HG03045 (cell line): ENCODE data around the gene RSPRY1.
"Not testable (repeated sequence)": the region's sequence is repeated elsewhere in the genome, so short reads cannot be mapped to it uniquely, and the experiment has no call there.

Source experiments
- ATAC-seq: cut with Tn5 transposase; IDR thresholded peaks from one replicate; pipeline ENCODE4 v1.9.1; 2021; ENCODE audit warnings: mild to moderate bottlenecking, moderate library complexity; ENCODE audit not compliant: unreplicated experiment

The RSPRY1 gene

DNA sequence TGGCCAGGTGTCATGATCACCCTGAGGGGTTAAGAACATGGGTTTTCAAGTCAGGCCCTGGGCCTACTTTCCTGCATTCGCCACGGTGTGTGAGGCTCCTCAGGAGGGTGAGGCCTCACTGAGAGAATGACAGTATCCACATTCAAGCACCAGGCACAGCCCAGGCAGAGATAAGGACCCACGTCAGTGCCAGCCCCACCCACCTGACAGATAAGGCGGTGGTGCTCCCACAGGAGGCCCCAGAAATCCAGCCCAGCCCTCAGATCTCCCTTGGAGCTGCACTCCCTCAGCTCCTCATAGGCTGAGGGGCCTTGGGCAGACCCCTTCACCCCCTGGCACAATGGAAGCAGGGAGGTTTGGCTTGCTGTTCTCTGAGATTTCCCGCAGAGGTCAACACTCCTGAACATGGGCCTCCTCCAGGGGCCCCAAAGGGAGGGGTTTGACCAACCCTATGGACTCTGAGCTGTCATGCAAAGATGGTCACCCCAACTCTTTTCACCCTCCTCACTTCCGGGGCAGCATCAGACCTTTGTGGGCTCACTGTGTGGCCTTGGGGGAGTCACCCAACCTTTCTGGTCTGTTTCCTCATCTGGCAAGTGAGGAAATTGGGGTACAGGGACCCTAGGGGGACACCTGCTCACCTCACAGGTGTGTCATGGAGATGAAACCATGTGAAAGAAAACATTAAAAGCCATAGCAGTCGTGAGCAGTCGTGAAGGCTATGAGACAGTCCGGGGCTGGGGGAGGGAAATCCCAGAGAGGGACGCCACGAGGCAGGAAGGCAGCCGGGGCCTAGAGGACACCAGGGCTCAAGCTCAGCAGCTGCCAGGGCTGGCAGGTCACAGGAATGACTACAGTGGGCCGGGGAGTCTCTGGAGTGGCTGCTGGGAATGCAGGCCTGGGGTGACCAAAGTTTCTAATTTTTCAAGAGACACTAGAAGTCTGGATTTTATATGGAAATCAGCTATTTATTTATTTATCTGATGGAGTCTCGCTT, 83.0 kb downstream of the RSPRY1 start:
- ATAC-seq, result no peak

DNA sequence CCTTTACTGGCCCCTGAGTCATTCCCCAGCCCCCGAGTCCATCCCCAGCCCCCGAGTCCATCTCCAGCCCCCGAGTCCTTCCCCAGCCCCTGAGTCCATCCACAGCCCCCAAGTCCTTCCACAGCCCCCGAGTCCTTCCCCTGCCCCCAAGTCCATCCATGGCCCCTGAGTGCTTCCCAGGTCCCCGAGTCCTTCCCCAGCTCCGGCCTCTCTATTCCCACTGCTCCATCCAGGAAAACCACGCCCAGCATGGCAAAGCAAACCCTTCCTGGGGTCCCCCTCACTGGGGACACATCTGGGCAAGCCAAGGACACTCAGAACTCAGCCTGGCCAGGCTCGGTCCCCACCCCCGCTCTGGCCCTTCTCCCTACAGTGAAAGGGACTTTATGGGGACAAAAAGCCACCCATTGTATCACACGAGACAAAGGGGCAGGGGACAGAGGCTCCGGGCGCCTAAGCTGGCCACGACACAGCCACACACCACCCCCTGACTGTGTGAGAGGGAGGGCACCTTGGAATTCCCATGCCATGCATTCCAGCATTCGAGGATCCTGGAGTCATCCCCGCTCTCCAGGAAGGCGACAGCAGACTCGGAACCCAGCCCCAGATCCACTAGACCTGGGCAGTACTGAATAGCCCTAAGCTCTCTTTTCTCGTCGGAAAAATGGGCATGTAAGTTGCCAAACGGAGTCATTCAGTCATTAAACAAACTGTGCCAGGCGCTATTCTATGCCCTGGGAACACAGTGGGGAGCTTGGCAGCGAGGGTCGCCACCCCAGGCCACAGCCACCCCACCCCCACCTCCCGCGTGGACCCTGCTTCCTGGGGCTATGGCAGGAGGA, 84.3 kb downstream of the RSPRY1 start:
- ATAC-seq, result no peak

DNA sequence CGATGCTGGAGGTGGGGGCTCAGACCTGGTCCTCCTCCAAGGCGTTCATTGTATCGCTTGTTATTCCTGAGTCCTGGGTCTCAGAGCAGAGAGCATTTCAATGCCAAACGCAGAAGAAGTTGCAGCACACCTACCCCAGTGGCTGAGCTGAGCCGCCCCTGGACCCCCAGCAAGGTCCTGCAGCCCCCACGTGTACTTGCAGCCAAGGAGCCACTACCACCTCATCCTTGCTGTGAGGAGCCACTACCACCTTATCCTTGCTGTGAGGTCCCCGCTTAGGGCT, 84.9 kb downstream of the RSPRY1 start:
- no peak for ATAC-seq

DNA sequence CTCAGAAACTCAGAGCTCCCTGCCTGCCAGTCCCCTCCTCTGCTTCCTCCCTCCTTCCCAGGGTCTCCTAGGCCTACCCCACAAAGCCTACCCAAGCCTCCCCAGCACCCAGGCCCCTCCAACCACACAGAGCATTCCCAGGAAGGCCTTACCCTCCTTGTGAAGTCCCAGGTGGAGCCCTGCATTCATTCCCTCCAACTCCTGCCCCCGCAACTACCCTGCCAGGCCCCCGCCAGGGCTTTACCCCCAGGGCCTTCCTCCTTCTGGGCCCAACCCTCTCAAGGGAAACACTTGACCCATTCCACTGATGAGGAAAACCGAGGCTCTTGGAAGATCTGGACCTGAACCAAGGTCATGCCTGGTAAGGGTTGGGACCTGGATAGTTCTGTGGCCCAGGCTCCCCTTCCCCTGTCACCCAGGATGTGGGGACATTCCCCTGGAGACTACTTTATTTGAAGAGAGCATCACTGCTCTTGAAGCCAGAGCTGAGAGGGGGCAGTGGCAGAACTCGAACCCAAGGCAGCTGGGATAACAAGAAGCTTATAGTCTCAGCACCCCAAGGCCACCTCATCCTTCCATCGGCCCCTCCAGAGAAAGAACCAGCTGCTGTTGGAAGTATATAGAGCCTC, 85.9 kb downstream of the RSPRY1 start:
- no peak for ATAC-seq

DNA sequence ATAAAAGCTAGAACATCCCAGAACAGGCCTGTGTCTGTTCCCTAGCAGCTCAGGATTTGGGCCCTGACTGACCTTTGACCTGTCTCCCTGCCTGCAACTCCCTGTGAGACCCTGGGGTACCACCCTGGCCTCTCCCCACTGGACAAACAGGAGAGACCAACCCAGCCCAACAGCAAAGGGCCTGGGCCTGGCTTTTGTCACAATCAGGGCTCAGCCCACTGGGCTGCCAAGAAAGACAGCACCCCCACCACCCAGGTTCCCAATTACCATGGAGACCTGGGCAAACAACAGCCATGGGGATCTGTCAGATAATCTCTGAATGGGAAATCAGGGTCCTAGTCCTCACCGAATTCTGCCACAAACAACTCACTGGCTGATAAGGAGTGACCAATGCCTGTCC, 87.2 kb downstream of the RSPRY1 start:
- no peak for ATAC-seq

DNA sequence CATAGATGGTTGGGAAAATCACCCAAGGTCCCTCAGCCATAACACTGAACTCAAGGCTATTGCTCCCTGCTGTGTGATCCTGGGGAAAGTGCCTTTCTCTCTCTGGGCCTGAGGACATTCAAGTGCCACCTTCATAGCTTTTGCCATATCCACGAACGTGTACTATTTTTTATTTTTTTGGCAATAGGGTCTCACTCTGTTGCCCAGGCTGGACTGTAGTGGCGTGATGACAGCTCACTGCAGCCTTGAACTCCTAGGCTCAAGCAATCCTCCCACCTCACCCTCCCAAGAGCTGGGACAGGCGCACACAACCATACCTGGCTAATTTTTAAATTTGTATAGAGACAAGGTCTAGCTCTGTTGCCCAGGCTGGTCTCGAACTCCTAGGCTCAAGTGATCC, 87.7 kb downstream of the RSPRY1 start:
- ATAC-seq, result no peak

DNA sequence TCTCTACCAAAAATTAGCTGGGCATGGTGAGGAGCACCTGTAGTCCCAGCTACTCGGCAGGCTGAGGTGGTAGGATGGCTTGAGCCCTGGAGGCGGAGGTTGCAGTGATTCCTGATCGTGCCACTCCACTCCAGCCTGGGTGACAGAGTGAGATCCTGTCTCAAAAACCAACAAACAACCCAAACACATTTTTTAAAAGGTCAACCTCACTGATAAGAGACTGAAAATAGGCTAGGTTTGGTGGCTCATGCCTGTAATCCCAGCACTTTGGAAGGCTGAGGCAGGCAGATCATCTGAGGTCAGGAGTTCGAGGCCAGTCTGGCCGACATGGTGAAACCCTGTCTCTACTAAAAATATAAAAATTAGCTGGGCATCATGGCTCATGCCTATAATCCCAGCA, 89.8 kb downstream of the RSPRY1 start:
- ATAC-seq, result not testable (repeated sequence)

DNA sequence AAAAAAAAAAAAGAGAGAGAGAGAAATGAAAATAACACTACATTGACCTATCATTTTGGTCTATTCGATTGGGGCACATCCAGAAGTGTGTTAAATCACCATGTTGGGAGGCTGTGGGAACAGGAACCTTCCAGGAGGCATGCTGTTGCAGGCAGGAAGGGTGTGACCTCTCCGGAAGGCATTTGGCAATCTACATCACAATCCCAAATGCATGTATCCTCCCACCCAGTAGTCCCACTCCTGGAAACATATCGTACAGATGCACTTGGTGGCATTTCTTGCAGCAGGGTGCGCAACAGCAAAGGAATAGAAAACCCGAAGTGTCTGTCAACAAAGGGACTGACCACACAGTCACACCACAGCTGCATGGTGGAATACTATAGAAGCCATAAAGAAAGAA, 90.5 kb downstream of the RSPRY1 start:
- ATAC-seq, result no peak

DNA sequence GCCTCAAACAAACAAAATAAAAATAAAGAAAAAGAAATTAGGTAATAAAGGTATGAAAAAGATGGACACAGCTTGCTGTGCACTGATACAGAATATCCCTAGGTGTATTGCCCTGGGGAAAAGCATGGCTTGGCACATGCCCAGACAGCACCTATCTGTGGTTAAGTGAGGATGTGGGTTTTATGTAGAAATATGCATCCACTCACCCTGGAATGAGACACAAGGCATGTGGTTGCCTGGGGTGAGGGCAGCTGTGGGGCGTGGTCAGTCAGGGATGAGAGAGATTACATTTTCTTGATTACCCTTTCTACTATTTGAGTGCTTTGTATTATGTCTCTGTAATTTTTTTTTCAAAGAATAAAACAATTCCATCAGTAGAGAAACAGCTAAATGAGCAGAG, 91.5 kb downstream of the RSPRY1 start:
- no peak for ATAC-seq

DNA sequence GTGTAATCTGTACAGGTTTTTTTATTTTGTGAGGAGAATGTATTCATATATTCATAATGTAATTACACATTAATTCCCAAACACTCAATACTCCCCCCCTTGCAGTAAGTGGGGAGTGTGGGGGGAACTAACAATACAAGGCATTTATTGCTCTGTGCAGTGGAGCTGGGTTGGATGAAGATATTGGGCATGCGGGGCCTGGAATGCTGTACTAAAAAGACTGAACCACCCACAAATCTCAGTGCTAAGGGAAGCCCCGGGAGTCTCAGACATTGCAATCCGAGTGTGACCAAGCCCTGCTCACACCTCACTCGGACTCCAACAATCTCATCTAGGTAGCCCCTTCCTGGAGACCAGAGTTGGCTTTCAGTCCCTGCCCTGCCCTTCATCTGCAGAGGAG, 92.4 kb downstream of the RSPRY1 start:
- no peak for ATAC-seq

DNA sequence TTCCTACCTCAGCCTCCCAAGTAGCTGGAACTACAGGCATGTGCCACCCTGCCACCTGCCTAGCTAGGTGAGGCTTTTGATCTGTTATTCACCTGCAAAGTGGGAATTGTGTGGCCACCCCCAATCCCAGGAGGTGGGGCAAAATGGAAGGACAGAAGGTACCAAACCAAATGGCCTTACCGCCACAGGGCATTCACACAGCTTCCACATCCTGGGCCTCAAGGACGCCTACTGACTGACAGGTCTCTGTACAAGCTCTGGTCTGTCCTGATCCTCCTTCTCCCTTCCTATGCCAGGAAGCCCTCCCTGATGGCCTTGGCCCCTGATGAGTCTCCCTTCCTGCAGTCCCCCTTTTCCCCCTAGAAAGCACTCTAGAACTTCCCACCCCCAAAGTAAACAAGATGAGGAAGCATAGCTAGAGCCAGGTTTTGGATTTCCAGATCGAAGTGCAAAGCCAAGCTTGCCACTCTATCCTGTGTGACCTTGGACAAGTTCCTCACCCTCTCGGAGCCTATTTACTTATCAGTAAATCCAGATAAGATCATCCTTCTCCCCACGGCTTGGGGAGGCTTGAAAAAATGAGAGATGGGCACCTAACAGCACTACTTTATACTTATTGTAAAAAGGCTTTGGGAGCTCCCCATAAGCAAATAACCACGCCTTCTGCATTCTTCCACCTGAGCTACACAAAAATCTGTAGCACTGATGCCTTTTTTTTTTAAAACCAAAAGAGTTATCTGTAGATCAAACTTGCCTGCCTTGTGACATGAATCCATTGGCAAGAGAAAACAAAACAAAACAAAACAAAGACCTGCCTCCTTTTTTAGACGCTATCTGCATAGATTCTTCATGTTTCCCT, 93.9 kb downstream of the RSPRY1 start:
- no peak for ATAC-seq

DNA sequence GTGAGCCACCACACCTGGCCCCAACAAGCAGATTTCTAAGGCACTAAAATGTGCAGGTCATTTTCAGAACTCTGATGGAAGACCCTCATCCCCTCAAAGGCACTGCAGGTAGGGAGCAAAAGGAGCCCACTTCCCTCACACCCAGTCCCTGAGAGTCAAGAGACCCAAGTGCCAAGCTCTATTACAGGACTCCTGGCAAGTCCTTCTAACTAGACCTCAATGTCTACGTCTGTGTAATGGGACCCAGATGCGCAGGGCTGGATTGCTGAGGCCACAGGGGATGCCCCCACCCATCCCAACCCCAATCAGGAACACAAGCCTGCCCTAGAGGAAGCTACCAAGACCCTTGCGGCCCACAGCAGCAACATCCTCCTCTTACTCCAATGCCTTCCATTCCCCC, 95.7 kb downstream of the RSPRY1 start:
- no peak for ATAC-seq

DNA sequence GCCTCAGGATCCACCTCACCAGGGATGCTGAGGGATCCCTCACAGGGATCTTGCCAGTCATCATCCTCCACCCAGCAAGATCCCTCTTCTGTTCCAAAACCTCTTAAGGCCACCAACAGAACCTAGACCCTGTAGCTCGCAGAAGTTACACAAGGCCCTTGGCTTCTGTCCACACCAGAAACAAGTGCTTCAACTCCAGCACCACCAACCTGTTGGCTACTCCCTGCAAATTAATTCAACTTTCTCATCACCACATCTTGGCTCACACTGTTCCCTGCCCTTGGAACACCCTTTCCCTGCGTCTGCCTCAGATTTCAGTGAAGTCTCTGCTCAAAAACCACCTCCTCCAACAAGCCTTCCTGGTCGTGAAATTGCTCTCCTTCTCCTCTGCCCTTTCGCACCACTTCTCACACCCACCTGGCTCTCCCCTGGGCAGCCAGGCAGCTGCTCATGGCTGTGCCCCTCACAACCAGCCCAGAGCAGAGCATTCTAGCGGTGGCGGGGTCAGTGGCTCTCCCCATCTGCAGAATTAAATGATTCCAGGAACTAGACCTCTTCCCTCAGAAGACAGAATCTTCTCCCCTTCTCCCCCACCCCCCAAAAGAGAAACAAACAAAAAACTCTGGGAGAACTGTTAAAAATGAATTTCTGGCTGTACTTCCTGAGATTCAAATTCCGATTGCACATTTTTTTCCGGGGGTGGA, 96.5 kb downstream of the RSPRY1 start:
- no peak for ATAC-seq

DNA sequence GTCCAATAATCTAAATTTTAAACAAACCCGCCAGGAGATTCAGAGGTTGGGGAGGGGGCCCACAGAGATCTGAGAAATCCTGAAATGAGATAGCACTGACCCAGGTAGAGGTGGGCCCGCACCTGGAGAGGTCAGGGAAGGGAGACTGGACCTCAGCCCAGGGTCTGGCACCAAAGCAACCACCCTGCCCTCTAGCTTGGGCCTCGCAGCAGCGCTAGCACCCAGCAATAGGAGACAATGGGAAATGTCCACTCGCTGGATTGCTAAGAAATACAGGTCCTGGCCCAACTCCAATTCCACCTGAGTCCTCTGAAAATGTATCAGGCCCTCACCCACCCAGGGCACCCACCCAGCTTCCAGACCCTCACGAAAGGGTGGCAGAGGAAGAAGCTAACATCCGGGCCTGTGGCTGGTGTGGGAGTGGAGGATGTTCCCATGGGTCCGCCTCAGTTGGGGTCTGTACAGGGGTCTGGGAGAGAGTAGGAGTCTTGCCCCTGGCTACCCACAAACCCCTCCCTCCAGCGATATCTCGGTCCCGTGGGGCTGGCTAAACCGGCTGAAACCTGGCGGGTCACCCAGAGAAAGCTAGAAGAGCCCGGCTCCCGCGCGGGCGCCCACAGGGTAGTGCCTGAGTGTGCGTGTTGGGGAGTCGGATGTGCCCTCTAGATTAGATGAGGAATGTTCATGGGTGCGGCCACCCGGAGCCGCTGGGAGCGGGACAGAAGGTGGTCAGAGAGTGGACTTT, 97.3 kb downstream of the RSPRY1 start:
- ATAC-seq, result no peak

DNA sequence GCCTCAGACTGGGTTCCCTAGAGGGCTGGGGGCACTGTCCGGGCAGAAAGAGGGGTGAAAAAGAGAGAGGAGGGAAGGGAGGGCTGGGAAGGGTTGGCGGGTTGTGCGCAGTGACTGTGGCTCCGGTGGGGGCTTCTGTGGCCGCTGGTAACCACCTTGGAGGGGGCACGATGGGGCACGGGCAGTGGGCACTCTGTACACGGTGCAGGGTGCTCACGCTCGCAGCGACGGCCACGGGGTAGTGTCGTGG, 97.8 kb downstream of the RSPRY1 start:
- no peak for ATAC-seq

DNA sequence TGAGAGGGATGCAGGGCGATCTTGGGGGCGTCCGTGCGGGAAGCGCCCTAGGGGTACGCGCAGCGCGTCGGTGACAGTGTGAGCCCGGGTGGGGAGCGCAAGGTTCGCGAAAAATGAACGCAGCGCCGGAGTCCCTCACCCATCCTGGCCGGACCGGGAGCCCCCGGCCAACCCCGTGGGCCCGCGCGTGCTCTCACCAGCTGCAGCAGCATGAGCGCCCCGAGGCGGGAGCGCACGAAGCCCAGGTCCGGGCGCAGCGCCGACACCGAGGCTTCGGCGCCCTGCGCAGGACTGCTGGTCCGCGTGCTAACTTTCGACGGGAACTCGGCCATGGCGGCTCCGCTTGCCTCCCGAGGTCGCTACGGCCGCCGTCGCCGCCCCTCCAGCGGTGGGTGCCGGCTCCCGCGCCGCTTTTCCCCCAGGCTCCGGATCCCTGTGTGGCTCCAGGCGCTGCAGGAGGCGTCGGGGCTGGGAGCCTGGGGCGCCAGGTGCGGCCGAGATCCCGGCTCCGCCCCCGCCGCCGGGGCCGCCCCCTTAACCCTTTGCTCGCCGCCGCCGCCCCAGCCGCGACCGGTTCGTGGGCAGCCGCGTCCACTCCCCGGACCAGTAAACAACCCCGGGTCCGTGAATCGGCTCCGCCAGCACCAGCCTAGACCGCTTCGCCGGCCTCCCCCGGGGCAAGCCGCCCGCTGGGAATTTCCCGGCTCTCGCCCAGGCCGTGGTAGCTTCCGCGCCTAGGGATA, 98.3 kb downstream of the RSPRY1 start, which contains the start of gene PLLP:
PLLP (minus strand) TSS at position 464 of the 743 bp plus-strand sequence; CDS start at position 332, 132 bp downstream.
- no peak for ATAC-seq

DNA sequence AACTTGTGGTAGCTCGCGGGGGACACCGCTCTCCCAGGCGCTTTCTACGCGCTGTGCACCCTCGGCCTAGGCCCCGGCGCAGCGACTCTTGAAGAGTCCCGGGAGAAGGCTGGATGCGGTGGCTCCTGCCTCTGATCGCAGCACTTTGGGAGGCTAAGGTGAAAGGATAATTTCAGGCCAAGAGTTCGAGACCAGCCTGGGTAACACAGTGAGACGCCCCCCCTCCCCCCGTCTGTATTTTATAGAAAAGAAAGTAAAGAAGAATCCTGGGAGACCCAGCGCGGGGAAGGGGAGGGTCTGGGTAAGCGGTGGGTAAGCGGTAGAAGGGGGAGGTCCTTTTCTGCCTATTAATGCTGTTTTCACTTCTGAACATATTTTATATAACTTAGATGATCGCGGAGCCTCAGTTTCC, 98.8 kb downstream of the RSPRY1 start:
- ATAC-seq, result no peak

DNA sequence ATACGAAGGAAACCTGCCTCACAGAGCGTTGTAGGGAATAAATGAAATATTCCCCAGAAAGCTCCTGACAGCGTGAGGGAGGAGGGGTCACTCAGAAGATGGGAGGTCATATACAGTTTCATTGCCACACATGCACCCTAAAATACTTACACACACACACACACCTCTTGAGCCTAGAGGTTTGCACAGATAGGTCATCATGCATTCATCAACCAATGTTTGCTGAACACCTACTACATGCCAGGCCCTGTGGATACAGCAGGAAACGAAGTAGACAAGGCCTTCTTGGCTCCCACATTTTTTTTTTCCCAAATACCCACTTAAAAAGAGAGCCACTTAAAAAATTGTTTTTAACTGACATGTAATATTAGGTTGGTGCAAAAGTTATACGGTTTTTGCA, 99.2 kb downstream of the RSPRY1 start:
- ATAC-seq, result no peak
